MM.1S (cell line): Measurements from ENCODE around the gene SNX24.

Experiments used
- DNase-seq: peaks from one replicate; pipeline ENCODE4 v3.0.0-alpha.2; 2015
- H2AFZ ChIP-seq: fragments of 300-600 bp; sonication (generic); 2 replicates; pipeline ENCODE4 v1.6.0; 2016; ENCODE audit warnings: antibody characterized with exemption, low read length
- H3F3A ChIP-seq: fragments of 300-600 bp; sonication (generic); 2 replicates; pipeline ENCODE4 v1.6.1; 2016; ENCODE audit warnings: mild to moderate bottlenecking, antibody characterized with exemption, low read length, moderate library complexity, mixed read lengths; ENCODE audit not compliant: insufficient read depth
- H3K27ac ChIP-seq: fragments of 300-600 bp; sonication (generic); 2 replicates; pipeline ENCODE4 v1.5.1; 2016; ENCODE audit warnings: mild to moderate bottlenecking, low read length
- H3K27me3 ChIP-seq: fragments of 300-600 bp; sonication (generic); replicated peaks from 2 replicates; pipeline ENCODE4 v1.6.0; 2016; ENCODE audit warnings: low read length; ENCODE audit not compliant: insufficient read depth
- H3K36me3 ChIP-seq: fragments of 300-600 bp; sonication (generic); replicated peaks from 2 replicates; pipeline ENCODE4 v1.6.1; 2016; ENCODE audit warnings: mild to moderate bottlenecking, low read length, mixed read lengths; ENCODE audit not compliant: insufficient read depth
- H3K4me1 ChIP-seq: fragments of 300-600 bp; sonication (generic); 2 replicates; pipeline ENCODE4 v1.6.1; 2016; ENCODE audit warnings: low read length, mixed read lengths
- H3K4me2 ChIP-seq: fragments of 300-600 bp; sonication (generic); 2 replicates; pipeline ENCODE4 v1.6.0; 2016; ENCODE audit warnings: low read depth, low read length
- H3K4me3 ChIP-seq: fragments of 300-600 bp; sonication (generic); 2 replicates; pipeline ENCODE4 v1.5.1; 2016; ENCODE audit warnings: low read length, mixed read lengths
- H3K79me2 ChIP-seq: fragments of 300-600 bp; sonication (generic); 2 replicates; pipeline ENCODE4 v1.6.1; 2016; ENCODE audit warnings: mixed run types, low read length, mixed read lengths
- H3K9ac ChIP-seq: fragments of 300-600 bp; sonication (generic); 2 replicates; pipeline ENCODE4 v1.6.1; 2016; ENCODE audit warnings: low read length, mixed read lengths
- H3K9me2 ChIP-seq: fragments of 300-600 bp; sonication (generic); replicated peaks from 2 replicates; pipeline ENCODE4 v1.6.1; 2016; ENCODE audit warnings: mild to moderate bottlenecking, low read length, mixed read lengths; ENCODE audit not compliant: insufficient read depth
- H3K9me3 ChIP-seq: fragments of 300-600 bp; sonication (generic); replicated peaks from 2 replicates; pipeline ENCODE4 v1.6.1; 2016; ENCODE audit warnings: mild to moderate bottlenecking, low read length, mixed read lengths; ENCODE audit not compliant: insufficient read depth
- H4K20me1 ChIP-seq: fragments of 300-600 bp; sonication (generic); 2 replicates; pipeline ENCODE4 v1.6.1; 2016; ENCODE audit warnings: mild to moderate bottlenecking, low read length, moderate library complexity, mixed read lengths; ENCODE audit not compliant: insufficient read depth
- CTCF ChIP-seq: fragments of 300-600 bp; sonication (generic); IDR thresholded peaks from 2 replicates; pipeline ENCODE4 v1.5.1; 2016; ENCODE audit warnings: antibody characterized with exemption, low read length, mixed read lengths
- EZH2 ChIP-seq: fragments of 300-600 bp; sonication (generic); optimal IDR thresholded peaks from 2 replicates; pipeline ENCODE3; 2017; ENCODE audit warnings: low read depth, mild to moderate bottlenecking, antibody characterized with exemption, low read length, mixed read lengths
- EZH2phosphoT487 ChIP-seq: fragments of 300-600 bp; sonication (generic); IDR thresholded peaks from 2 replicates; pipeline ENCODE4 v1.6.1; 2018; ENCODE audit warnings: antibody characterized with exemption, low read length

The SNX24 gene

DNA sequence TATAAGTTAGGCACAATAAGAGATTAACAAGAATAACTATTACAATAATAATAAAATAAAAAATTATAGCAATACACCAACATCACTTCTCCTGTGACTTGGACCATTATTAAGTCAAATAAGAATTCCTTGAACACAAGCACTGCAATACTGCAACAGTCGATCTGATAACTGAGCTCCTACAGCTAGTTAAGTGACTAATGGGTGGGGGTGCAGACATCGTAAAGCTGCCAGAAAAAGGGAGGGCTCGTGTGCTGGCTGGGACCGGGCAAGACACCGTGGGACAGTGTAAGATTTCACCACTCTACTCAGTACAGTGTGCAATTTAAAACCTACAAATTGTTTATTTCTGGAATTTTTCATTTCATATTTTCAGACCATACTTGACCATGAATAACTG, 78.8 kb downstream of the SNX24 start:
- H3K4me3 ChIP-seq, result no peak overlapping the region
- no peaks in the 10 kb centered on the region for H4K20me1 ChIP-seq
- no peak overlapping the region for H3K9ac ChIP-seq
- H3K27me3 ChIP-seq, result no peaks in the 10 kb centered on the region
- no peaks in the 10 kb centered on the region for H3K9me2 ChIP-seq
- no peaks in the 10 kb centered on the region for H3K4me1 ChIP-seq
- TF ChIP-seq EZH2phosphoT487 (no peak), EZH2 (no peak), CTCF (no peak)
- no peak overlapping the region for H2AFZ ChIP-seq
- H3K79me2 ChIP-seq, result no peaks in the 10 kb centered on the region
- H3K9me3 ChIP-seq, result no peaks in the 10 kb centered on the region
- H3K27ac ChIP-seq, result no peak overlapping the region
- H3K4me2 ChIP-seq, result no peak overlapping the region
- no peak for DNase-seq
- no peaks in the 10 kb centered on the region for H3K36me3 ChIP-seq
- no peaks in the 10 kb centered on the region for H3F3A ChIP-seq

- H3K27me3 ChIP-seq, result no peaks in the 10 kb centered on the region
- no peaks in the 10 kb centered on the region for H3F3A ChIP-seq
- H3K9me2 ChIP-seq, result no peaks in the 10 kb centered on the region
- H3K4me3 ChIP-seq, result no peak overlapping the region
- no peak overlapping the region for H3K4me2 ChIP-seq
- no peaks in the 10 kb centered on the region for H3K4me1 ChIP-seq
- H2AFZ ChIP-seq, result no peak overlapping the region
- TF ChIP-seq EZH2phosphoT487 (no peak), EZH2 (no peak), CTCF (no peak)
- no peak overlapping the region for H3K9ac ChIP-seq
- no peaks in the 10 kb centered on the region for H4K20me1 ChIP-seq
- H3K9me3 ChIP-seq, result no peaks in the 10 kb centered on the region
- no peaks in the 10 kb centered on the region for H3K79me2 ChIP-seq
- H3K27ac ChIP-seq, result no peak overlapping the region
- H3K36me3 ChIP-seq, result no peaks in the 10 kb centered on the region
- DNase-seq, result no peak
These were observed 79.4 kb downstream of the SNX24 start for GRCh38 chr5:122924719-122925395.

DNA sequence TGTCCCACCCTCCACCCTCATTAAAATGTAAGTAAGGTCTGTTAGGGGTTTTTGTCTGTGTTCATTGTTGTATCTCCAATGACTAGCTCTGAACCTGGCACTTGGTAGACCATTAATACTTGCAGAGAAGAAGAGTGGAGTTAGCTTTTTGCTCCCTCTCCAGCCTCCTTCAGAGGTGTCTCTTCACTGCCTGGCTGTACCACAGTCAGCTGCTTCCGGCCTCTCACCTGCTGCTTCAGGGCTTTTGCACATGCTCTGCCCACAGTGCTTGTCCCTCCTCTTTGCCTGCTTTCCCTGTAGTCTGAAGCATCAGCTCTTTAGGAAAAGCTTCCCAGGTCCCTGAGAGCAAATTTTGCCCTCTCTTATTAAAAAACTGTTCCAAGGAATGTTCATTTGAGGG, 83.6 kb downstream of the SNX24 start:
- Histone ChIP-seq H3K36me3 (no peaks in the 10 kb centered on the region), H3K4me2 (no peak overlapping the region), H3K79me2 (no peaks in the 10 kb centered on the region), H3K9ac (no peak overlapping the region), H3F3A (no peaks in the 10 kb centered on the region), H3K4me3 (no peak overlapping the region), H3K27me3 (no peaks in the 10 kb centered on the region), H2AFZ (no peak overlapping the region), H3K9me2 (no peaks in the 10 kb centered on the region), H3K27ac (no peak overlapping the region), H4K20me1 (no peaks in the 10 kb centered on the region), H3K9me3 (no peaks in the 10 kb centered on the region), H3K4me1 (no peaks in the 10 kb centered on the region)
- DNase-seq, result no peak
- TF ChIP-seq CTCF, result no peak
- TF ChIP-seq EZH2, result no peak
- TF ChIP-seq EZH2phosphoT487, result no peak
